Activated CD4-positive, alpha-beta T cell treated with anti-CD3 and anti-CD28 coated beads for 36 hours (primary cell): ENCODE measurements around the gene LIPG. TPM values are rescaled to one million over a fixed set of nuclear protein-coding genes. Genes with fewer than 3 reads are reported as not detected.

ENCODE experiments used
- ATAC-seq: fragments of 200-7000 bp; cut with Tn5 transposase; one replicate; pipeline ENCODE4 v1.10.0; 2021; ENCODE audit warnings: mild to moderate bottlenecking, moderate library complexity
- CTCF ChIA-PET: fragments of 350-600 bp; sonication (Branson Sonifier 250); formaldehyde crosslinking; loops from one replicate; lab custom pipeline; 2021; ENCODE audit warnings: antibody characterized with exemption; lab: Charles Lee
- POLR2A ChIA-PET: fragments of 350-600 bp; sonication (Branson Sonifier 250); formaldehyde crosslinking; loops from one replicate; lab custom pipeline; 2021; ENCODE audit warnings: antibody characterized with exemption, inconsistent platforms; lab: Charles Lee
- DNase-seq: peaks from one replicate; pipeline ENCODE4 v3.0.0-alpha.2; 2020
- H3K27ac Mint-ChIP-seq: one replicate; pipeline ENCODE4 v1.8.0; 2021; ENCODE audit warnings: mixed read lengths
- H3K27me3 Mint-ChIP-seq: one replicate; pipeline ENCODE4 v1.8.0; 2021; ENCODE audit warnings: mixed read lengths
- H3K36me3 Mint-ChIP-seq: one replicate; pipeline ENCODE4 v1.8.0; 2021; ENCODE audit warnings: low read depth, mixed read lengths
- H3K4me1 Mint-ChIP-seq: one replicate; pipeline ENCODE4 v1.8.0; 2021; ENCODE audit warnings: mixed read lengths
- H3K4me3 Mint-ChIP-seq: one replicate; pipeline ENCODE4 v1.8.0; 2021; ENCODE audit warnings: mild to moderate bottlenecking, moderate library complexity, mixed read lengths
- H3K9me3 Mint-ChIP-seq: one replicate; pipeline ENCODE4 v1.8.0; 2021; ENCODE audit warnings: low read depth, mixed read lengths
- intact Hi-C, 2 experiments: fragments of 100-400 bp; cut with DNase I in 1 of 2; cut with micrococcal nuclease in 1 of 2; formaldehyde crosslinking; loops; one replicate each; pipeline versions ENCODE4 v1.14.2 to v1.15.1; 2022 to 2024; cut with DNase I, micrococcal nuclease
- total RNA-seq, 2 experiments: library from RNA; stranded (reverse); gene quantifications; one replicate each; pipeline ENCODE4 v1.2.3, GENCODE V29; 2021

LIPG gene
- total RNA-seq, 2 experiments from 2014 or later: 0.71 to 0.79 TPM

DNA sequence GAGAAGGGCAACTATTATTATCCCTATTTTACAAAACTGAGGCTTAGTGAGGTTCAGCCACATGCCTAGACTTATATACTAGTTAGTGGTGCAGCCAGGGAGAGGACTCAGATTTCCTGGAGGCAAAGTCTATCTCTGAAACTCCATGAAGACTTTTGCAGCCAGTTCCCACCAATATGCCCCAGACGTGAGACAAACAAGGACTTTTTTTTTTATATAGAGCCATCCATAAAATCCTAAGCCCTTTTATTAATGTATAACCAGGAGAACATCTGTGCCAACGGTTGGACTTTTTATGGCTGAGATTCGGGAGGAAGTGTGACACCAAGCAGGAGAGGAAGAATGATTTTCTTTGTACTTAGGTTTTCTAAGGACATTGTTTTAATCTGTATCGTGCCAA, 29.9 kb downstream of the LIPG start:
- no peaks in the 10 kb centered on the region for H3K9me3 Mint-ChIP-seq
- intact Hi-C loops: no loop called here
- no peak overlapping the region for H3K27ac Mint-ChIP-seq
- H3K4me1 Mint-ChIP-seq: no peaks in the 10 kb centered on the region
- POLR2A ChIA-PET: no interaction called here
- DNase-seq (no peak), ATAC-seq (no peak)
- no peaks in the 10 kb centered on the region for H3K36me3 Mint-ChIP-seq
- peaks cover 6% of the 10 kb centered on the region for H3K27me3 Mint-ChIP-seq
- CTCF ChIA-PET: no interaction called here
- no peak overlapping the region for H3K4me3 Mint-ChIP-seq

DNA sequence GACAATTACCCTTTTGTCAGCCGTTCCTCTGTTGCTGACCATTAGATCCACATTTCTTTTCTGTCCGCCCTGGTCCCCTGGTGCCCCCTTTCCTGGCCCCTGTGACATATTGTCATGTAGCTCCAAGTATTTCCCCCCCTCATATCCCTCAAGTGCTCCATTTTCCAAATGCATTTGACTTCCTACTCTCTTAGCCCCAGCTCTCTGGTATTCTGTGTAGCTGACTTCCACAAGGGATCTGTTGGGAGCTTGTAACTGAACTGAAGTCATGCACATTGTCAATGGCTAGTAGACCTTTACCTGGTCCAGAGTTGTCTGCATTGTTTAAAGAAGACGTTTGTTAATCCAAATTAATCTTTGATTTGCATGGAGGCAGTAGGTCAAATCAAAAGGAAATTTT, 34.8 kb downstream of the LIPG start:
- intact Hi-C loops: no loop called here

DNA sequence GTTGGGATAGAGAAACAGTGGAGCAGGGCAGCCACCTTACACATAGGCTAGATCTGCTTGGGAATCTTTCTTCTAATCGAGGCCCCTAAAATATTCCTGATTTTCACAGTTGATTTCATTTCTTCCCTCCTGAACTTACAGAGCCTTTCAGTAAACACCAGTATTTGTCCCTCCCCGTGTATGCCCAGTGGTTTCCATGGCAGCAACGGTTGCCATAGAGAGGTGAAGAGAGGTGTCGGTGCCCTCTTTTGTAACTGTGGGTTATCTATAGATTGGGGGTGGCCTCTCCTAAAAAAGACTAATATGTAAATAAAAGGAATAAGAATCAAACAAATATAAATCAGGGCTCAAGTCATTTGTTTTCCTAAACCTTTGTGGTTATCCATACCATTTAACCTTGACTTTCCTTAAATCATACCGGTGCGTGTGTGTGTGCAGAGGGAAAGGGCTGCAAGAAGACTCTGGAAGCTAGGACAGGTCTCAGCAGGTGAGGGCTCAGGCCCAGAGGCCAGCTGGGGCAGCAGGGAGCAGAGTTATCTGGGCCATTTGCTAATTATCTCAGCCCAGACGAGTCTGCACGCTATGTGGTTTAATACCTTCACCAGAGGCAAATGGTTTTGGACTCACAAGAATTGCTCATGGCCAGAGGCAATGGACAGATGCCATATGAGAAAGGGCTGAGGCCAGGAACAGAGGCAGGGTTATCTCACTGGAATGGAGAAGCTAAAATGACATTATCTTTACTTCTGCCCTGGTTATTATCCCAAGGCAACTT, 35.5 kb downstream of the LIPG start:
- H3K4me1 Mint-ChIP-seq: peaks cover 5% of the 10 kb centered on the region

More for the DNA sequence above, 34.8 kb downstream of the LIPG start:
- no peaks in the 10 kb centered on the region for H3K36me3 Mint-ChIP-seq
- peaks cover 5% of the 10 kb centered on the region for H3K4me1 Mint-ChIP-seq
- ATAC-seq: no peak
- ChIA-PET CTCF (no interaction called here), POLR2A (no interaction called here)
- H3K27ac Mint-ChIP-seq: no peak overlapping the region
- no peak for DNase-seq
- H3K4me3 Mint-ChIP-seq: no peak overlapping the region
- no peaks in the 10 kb centered on the region for H3K9me3 Mint-ChIP-seq
- H3K27me3 Mint-ChIP-seq: peaks cover 8% of the 10 kb centered on the region

DNA sequence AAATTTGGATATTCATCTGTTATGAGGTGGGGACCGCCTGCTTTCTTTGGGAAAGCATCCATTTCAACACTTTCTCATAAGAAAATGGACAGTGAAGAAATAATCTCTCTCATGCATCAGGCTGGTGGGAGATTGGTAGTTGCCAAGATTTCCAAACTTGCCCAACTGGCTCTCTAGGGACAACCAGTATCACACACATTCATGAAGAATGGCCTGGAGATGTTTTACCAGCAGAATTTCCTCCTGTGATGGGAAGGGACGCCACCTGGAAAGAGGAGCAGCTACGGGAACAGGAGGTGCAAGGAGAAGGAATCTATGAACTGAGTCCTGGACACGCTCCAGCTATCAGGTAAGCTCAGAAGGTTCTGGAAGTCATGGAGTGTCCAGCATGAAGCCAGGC, 39.4 kb downstream of the LIPG start:
- intact Hi-C loops: loop anchor here in 1 of 2 experiments (1.0 kb wide), 1 partner anchor 41 kb away; no protein-coding TSS in a partner anchor
- no peaks in the 10 kb centered on the region for H3K9me3 Mint-ChIP-seq
- POLR2A ChIA-PET: no interaction called here
- CTCF ChIA-PET: no interaction called here
- no peak overlapping the region for H3K4me3 Mint-ChIP-seq
- peaks cover 5% of the 10 kb centered on the region for H3K4me1 Mint-ChIP-seq
- DNase-seq (no peak), ATAC-seq (no peak)
- peaks cover 15% of the 10 kb centered on the region for H3K27me3 Mint-ChIP-seq
- H3K36me3 Mint-ChIP-seq: no peaks in the 10 kb centered on the region
- H3K27ac Mint-ChIP-seq: no peak overlapping the region

More for the DNA sequence above, 35.5 kb downstream of the LIPG start:
- ATAC-seq (no peak), DNase-seq (no peak)
- intact Hi-C loops: no loop called here
- CTCF ChIA-PET: interaction anchor here (1.0 kb wide), 1 partner anchor 86 kb away, joined by 3 read pairs; no protein-coding TSS in a partner anchor
- Mint-ChIP-seq H3K27me3 (peaks cover 8% of the 10 kb centered on the region), H3K4me3 (no peak overlapping the region), H3K27ac (no peak overlapping the region), H3K9me3 (no peaks in the 10 kb centered on the region), H3K36me3 (no peaks in the 10 kb centered on the region)
- POLR2A ChIA-PET: no interaction called here

DNA sequence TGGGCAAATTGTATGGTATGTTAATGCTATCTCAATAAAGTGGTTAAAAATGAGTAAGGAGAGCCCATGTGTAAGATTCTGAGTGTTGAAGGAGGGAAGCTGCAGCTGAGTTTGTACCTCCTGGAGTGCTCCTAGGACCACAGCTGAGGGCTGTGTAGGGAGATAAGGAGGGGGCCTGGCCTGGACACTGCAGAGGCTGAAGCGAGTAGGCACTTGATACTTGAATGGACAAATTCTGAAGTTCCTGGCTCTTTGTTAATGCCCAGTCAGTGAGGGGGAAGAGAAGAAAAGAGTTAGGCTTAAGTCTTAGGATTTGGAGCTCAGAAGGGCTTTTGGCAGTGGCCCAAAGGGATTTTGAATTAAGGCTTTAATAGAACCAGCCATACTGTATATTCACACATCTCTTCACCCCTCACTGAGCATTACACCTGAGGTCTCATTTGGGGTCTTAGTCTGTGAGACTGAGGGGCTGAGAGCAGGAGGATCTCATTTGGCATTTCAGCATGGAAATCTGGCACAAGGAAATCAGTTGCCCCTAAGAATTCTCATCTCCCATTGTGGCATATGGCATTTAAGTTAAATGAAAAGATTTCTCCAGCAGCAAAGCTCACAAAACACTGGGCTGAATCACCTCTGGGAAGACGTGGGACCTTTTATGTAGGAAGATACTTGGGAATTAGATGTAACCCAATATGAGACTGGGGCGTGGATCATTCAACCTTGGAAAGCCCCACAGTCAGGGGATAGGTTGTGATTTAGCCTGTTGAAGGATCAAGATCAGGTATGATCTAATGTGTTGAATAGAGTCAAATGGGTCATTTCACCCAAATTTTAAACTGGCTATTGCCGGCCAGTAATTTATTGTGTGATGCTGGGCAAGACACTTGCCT, 46.8 kb downstream of the LIPG start:
- Mint-ChIP-seq H3K4me1 (no peaks in the 10 kb centered on the region), H3K27me3 (peaks cover 14% of the 10 kb centered on the region)

DNA sequence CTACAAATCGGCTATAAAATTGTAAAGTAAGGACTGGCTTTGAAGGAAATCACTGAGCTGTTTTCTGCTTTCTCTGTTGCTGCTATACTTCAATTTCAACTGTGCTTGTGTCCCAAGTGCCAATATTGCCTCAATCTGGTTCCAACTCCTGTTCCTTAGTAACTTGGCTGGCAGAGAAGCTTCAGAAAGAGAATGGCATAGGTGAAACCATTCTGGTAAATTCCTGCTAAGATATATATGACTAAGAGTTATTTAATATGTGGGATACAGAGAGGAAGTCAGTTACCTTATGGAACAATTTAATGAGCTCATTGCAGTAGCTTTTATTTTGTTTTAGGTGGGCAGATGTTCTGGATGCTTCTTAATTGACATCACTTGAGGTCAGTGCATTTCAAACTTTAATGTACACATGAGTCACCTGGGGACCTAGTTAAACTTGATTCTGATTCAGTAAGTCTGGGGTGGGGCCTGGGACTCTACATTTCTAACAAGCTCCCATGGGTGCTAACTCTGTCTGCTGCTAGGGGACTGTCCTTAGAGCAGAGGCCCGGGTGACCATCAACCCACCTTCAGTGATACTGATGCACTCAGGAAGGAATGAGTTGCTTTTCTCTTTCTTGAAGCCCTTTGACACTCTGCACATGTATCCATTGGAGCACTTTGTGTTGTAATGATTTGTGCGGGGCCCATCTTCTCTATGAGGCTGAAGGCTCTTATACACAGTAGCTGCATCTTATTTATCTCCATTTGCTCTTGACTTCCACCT, 47.6 kb downstream of the LIPG start:
- intact Hi-C loops: no loop called here
- Mint-ChIP-seq H3K27me3 (peaks cover 15% of the 10 kb centered on the region), H3K9me3 (no peaks in the 10 kb centered on the region), H3K27ac (no peak overlapping the region), H3K36me3 (no peaks in the 10 kb centered on the region), H3K4me1 (no peaks in the 10 kb centered on the region), H3K4me3 (no peak overlapping the region)
- DNase-seq: no peak
- CTCF ChIA-PET: interaction anchor here (0.6 kb wide), 1 partner anchor 11 kb away, joined by 4 read pairs; no protein-coding TSS in a partner anchor
- no peak for ATAC-seq
- POLR2A ChIA-PET: no interaction called here

More for the DNA sequence above, 46.8 kb downstream of the LIPG start:
- intact Hi-C loops: no loop called here
- no peaks in the 10 kb centered on the region for H3K9me3 Mint-ChIP-seq
- no peak overlapping the region for H3K4me3 Mint-ChIP-seq
- no peaks in the 10 kb centered on the region for H3K36me3 Mint-ChIP-seq
- ChIA-PET CTCF (interaction anchor here (0.6 to 0.9 kb wide), 2 partner anchors 12 to 79 kb away, joined by 4 read pairs; no protein-coding TSS in a partner anchor), POLR2A (no interaction called here)
- ATAC-seq: no peak
- DNase-seq: no peak
- H3K27ac Mint-ChIP-seq: no peak overlapping the region

DNA sequence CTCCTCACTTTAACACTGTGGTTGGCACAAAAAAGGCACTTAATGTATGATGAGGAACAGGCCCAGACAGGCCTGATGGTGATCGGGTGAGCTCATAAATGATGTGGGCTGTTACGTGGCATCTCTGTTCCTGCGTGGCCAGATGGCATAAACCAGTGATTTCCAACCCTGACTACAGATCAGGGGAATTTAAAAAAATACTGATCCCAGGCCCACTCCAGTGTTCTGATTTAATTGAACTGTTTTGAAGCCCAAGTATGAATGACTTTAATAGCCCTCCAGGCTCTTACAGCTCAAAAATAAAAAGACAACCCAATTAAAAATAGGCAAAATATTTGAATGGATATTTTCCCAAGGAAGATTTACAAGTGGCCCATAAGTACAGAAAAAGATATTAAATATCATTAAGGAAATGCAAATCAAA, 48.2 kb downstream of the LIPG start:
- Mint-ChIP-seq H3K27ac (no peak overlapping the region), H3K27me3 (peaks cover 13% of the 10 kb centered on the region), H3K36me3 (no peaks in the 10 kb centered on the region), H3K9me3 (no peaks in the 10 kb centered on the region), H3K4me3 (no peak overlapping the region), H3K4me1 (no peaks in the 10 kb centered on the region)
- no peak for DNase-seq
- ChIA-PET CTCF (no interaction called here), POLR2A (no interaction called here)
- no peak for ATAC-seq
- intact Hi-C loops: no loop called here

DNA sequence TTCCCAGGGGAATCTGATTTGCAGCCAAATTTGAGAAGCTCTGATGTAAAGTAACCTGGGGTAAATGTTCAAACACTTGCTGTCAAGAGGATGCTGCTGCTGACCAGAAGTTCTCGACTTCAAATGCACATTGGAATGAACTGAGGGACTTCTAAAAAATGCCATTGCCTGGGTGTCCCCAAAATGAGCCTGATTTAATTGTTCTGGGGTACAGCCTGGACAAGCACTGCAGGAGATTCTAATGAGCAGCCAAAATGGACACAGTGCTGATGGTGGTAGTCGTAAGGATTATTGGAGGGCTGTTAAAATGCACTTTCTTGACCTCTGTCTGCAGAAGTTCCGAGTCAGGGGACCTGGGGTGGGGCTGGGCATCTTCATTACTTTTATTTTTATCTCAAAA, 49.5 kb downstream of the LIPG start:
- H3K27me3 Mint-ChIP-seq: peaks cover 4% of the 10 kb centered on the region
- no peak for DNase-seq
- no peak overlapping the region for H3K4me3 Mint-ChIP-seq
- intact Hi-C loops: no loop called here
- H3K27ac Mint-ChIP-seq: no peak overlapping the region
- ATAC-seq: no peak
- no peaks in the 10 kb centered on the region for H3K9me3 Mint-ChIP-seq
- no peaks in the 10 kb centered on the region for H3K4me1 Mint-ChIP-seq
- CTCF ChIA-PET: interaction anchor here (0.8 kb wide), 1 partner anchor 50 kb away, joined by 3 read pairs; no protein-coding TSS in a partner anchor
- no peaks in the 10 kb centered on the region for H3K36me3 Mint-ChIP-seq
- POLR2A ChIA-PET: no interaction called here

DNA sequence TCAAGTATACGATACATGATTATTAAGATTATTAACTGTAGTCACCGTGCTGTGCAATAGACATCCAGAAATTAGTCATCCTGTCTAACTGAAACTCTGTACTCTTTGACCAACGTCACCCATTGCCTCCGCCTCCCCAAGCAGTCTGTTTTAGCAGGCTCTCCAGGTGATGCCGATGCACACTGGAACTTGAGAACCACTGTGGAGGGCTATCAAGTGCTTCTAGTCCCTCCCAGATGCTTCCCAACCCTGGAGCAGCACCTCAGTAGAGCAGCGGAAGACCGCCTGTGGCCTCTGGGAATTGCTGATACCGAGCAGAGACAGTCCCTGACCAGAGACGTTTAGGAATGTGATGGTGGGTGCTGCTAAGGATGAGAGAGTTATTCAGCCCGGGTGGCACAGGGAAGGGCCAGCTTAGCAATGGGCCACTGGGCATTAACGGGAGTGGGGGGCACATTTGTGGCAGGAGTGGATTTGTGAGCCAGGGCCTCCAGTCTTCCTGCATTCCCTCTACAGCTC, 50.7 kb downstream of the LIPG start:
- Mint-ChIP-seq H3K27ac (no peak overlapping the region), H3K4me1 (no peaks in the 10 kb centered on the region), H3K9me3 (no peaks in the 10 kb centered on the region), H3K4me3 (no peak overlapping the region), H3K36me3 (no peaks in the 10 kb centered on the region), H3K27me3 (peaks cover 3% of the 10 kb centered on the region)
- POLR2A ChIA-PET: no interaction called here
- DNase-seq (no peak), ATAC-seq (no peak)
- CTCF ChIA-PET: interaction anchor here (0.8 kb wide), 1 partner anchor 248 kb away, joined by 4 read pairs; no protein-coding TSS in a partner anchor
- intact Hi-C loops: no loop called here

DNA sequence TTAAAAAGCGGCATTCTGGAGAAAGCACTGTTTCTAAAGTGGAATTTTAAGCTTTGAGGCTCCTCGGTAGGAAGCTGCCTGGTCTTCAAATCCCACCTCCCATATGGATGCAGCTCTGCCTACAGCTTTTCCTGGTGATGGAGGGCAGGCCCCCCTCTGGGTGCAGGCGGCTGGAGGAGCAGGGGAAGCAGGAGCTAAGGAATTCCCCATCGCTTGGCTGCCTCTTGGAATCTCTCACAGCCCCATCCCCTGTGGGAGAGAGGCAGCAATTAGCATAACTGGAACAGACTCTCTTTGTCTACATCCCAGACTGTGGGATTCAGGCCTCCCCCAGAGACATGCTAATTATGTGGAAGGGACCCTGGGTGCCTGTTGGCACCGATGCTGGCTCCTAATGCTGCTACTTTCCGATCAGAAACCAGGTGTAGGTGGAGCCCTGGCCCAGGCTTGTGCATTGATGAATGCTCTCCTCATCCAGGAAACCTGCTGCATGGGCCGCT, 51.3 kb downstream of the LIPG start:
- H3K27me3 Mint-ChIP-seq: peaks cover 4% of the 10 kb centered on the region
- ATAC-seq (no peak), DNase-seq (no peak)
- no peak overlapping the region for H3K4me3 Mint-ChIP-seq
- CTCF ChIA-PET: interaction anchor here (0.8 kb wide), 1 partner anchor 248 kb away, joined by 4 read pairs; no protein-coding TSS in a partner anchor
- no peaks in the 10 kb centered on the region for H3K9me3 Mint-ChIP-seq
- intact Hi-C loops: no loop called here
- no peaks in the 10 kb centered on the region for H3K36me3 Mint-ChIP-seq
- POLR2A ChIA-PET: no interaction called here
- H3K4me1 Mint-ChIP-seq: no peaks in the 10 kb centered on the region
- H3K27ac Mint-ChIP-seq: no peak overlapping the region
